IPS-20b (cell line): ENCODE results near the gene SEC24A.
"Not testable (repeated sequence)": the region's sequence is repeated elsewhere in the genome, so short reads cannot be mapped to it uniquely, and the experiment has no call there.

ENCODE experiments used
- H3K27ac ChIP-seq: one replicate; pipeline ENCODE4 v1.5.1; 2013; ENCODE audit warnings: low read length
- H3K27me3 ChIP-seq: 2 replicates; pipeline ENCODE4 v1.6.1; 2013; ENCODE audit warnings: mild to moderate bottlenecking, low read length, inconsistent platforms; ENCODE audit not compliant: insufficient read depth
- H3K36me3 ChIP-seq: 2 replicates; pipeline ENCODE4 v1.6.1; 2013; ENCODE audit warnings: low read depth, mild to moderate bottlenecking, inconsistent platforms, low read length, moderate library complexity; ENCODE audit not compliant: insufficient read depth
- H3K4me1 ChIP-seq: 2 replicates; pipeline ENCODE4 v1.6.1; 2013; ENCODE audit warnings: mild to moderate bottlenecking, control low read depth, inconsistent platforms, low read length, moderate library complexity; ENCODE audit not compliant: insufficient read depth
- H3K4me3 ChIP-seq: 2 replicates; pipeline ENCODE4 v1.5.1; 2013; ENCODE audit warnings: mild to moderate bottlenecking, low read length, inconsistent platforms
- H3K9ac ChIP-seq: 2 replicates; pipeline ENCODE4 v1.6.1; 2013; ENCODE audit warnings: low read depth, mild to moderate bottlenecking, inconsistent platforms, low read length, moderate library complexity
- H3K9me3 ChIP-seq: 2 replicates; pipeline ENCODE4 v1.6.1; 2013; ENCODE audit warnings: mild to moderate bottlenecking, low read depth, low read length, inconsistent platforms; ENCODE audit not compliant: insufficient read depth

The SEC24A gene

GRCh38 chr5:134656690-134657089 is 8.1 kb downstream of the SEC24A start:
- Histone ChIP-seq H3K36me3 (peaks cover 8% of the 10 kb centered on the region), H3K9me3 (no peaks in the 10 kb centered on the region), H3K27ac (no peak overlapping the region), H3K27me3 (no peaks in the 10 kb centered on the region), H3K4me1 (no peaks in the 10 kb centered on the region), H3K4me3 (no peak overlapping the region), H3K9ac (no peak overlapping the region)

- Histone ChIP-seq H3K4me3 (no peak overlapping the region), H3K4me1 (no peaks in the 10 kb centered on the region), H3K9me3 (no peaks in the 10 kb centered on the region), H3K27me3 (no peaks in the 10 kb centered on the region), H3K27ac (no peak overlapping the region), H3K36me3 (peaks cover 21% of the 10 kb centered on the region), H3K9ac (no peak overlapping the region)
Measured at GRCh38 chr5:134659456-134659855, 10.9 kb downstream of the SEC24A start.

- Histone ChIP-seq H3K4me1 (no peaks in the 10 kb centered on the region), H3K9ac (no peak overlapping the region), H3K36me3 (peaks cover 21% of the 10 kb centered on the region), H3K27ac (no peak overlapping the region), H3K9me3 (no peaks in the 10 kb centered on the region), H3K27me3 (no peaks in the 10 kb centered on the region), H3K4me3 (no peak overlapping the region)
Measured at GRCh38 chr5:134659922-134660321, 11.3 kb downstream of the SEC24A start.

- Histone ChIP-seq H3K9ac (no peak overlapping the region), H3K27ac (no peak overlapping the region), H3K27me3 (no peaks in the 10 kb centered on the region), H3K4me3 (no peak overlapping the region), H3K36me3 (peaks cover 32% of the 10 kb centered on the region), H3K4me1 (no peaks in the 10 kb centered on the region), H3K9me3 (no peaks in the 10 kb centered on the region)
Measured at GRCh38 chr5:134662971-134663370, 14.4 kb downstream of the SEC24A start.

GRCh38 chr5:134664448-134664847 is 15.9 kb downstream of the SEC24A start:
- no peak overlapping the region for H3K27ac ChIP-seq
- no peak overlapping the region for H3K4me3 ChIP-seq
- no peaks in the 10 kb centered on the region for H3K27me3 ChIP-seq
- no peak overlapping the region for H3K9ac ChIP-seq
- H3K9me3 ChIP-seq, result no peaks in the 10 kb centered on the region
- no peaks in the 10 kb centered on the region for H3K4me1 ChIP-seq
- H3K36me3 ChIP-seq, result peaks cover 34% of the 10 kb centered on the region

GRCh38 chr5:134673546-134673945 is 25.0 kb downstream of the SEC24A start:
- H3K4me1 ChIP-seq, H3K9ac ChIP-seq, H3K9me3 ChIP-seq, H3K4me3 ChIP-seq, H3K27me3 ChIP-seq, H3K27ac ChIP-seq: not testable (repeated sequence)
- peaks cover 70% of the 10 kb centered on the region for H3K36me3 ChIP-seq

GRCh38 chr5:134677357-134677756 is 28.8 kb downstream of the SEC24A start:
- H3K4me1 ChIP-seq, H3K27ac ChIP-seq, H3K4me3 ChIP-seq, H3K9ac ChIP-seq, H3K9me3 ChIP-seq, H3K27me3 ChIP-seq: not testable (repeated sequence)
- peaks cover 82% of the 10 kb centered on the region for H3K36me3 ChIP-seq

- not testable (repeated sequence) for H3K4me1 ChIP-seq, H3K27me3 ChIP-seq, H3K27ac ChIP-seq, H3K4me3 ChIP-seq, H3K9me3 ChIP-seq, H3K9ac ChIP-seq
- peaks cover 76% of the 10 kb centered on the region for H3K36me3 ChIP-seq
Measured at GRCh38 chr5:134690144-134690543, 41.6 kb downstream of the SEC24A start.

- H3K9ac ChIP-seq, result no peak overlapping the region
- no peak overlapping the region for H3K4me3 ChIP-seq
- H3K27me3 ChIP-seq, result no peaks in the 10 kb centered on the region
- H3K27ac ChIP-seq, result no peak overlapping the region
- no peaks in the 10 kb centered on the region for H3K9me3 ChIP-seq
- H3K4me1 ChIP-seq, result no peaks in the 10 kb centered on the region
- H3K36me3 ChIP-seq, result peaks cover 69% of the 10 kb centered on the region
Measured at GRCh38 chr5:134692722-134693121, 44.1 kb downstream of the SEC24A start.

- Histone ChIP-seq H3K27me3 (no peaks in the 10 kb centered on the region), H3K4me3 (no peak overlapping the region), H3K9me3 (no peaks in the 10 kb centered on the region), H3K9ac (no peak overlapping the region), H3K36me3 (peaks cover 65% of the 10 kb centered on the region), H3K27ac (no peak overlapping the region), H3K4me1 (no peaks in the 10 kb centered on the region)
Measured at GRCh38 chr5:134708301-134708700, 59.7 kb downstream of the SEC24A start.

- Histone ChIP-seq H3K27me3 (no peaks in the 10 kb centered on the region), H3K4me1 (no peaks in the 10 kb centered on the region), H3K36me3 (peaks cover 61% of the 10 kb centered on the region), H3K9me3 (no peaks in the 10 kb centered on the region), H3K27ac (no peak overlapping the region), H3K9ac (no peak overlapping the region), H3K4me3 (no peak overlapping the region)
Measured at GRCh38 chr5:134714120-134714519, 65.5 kb downstream of the SEC24A start.

GRCh38 chr5:134714541-134714940 is 66.0 kb downstream of the SEC24A start:
- Histone ChIP-seq H3K9ac (no peak overlapping the region), H3K4me3 (no peak overlapping the region), H3K27me3 (no peaks in the 10 kb centered on the region), H3K4me1 (no peaks in the 10 kb centered on the region), H3K36me3 (peaks cover 61% of the 10 kb centered on the region), H3K27ac (no peak overlapping the region), H3K9me3 (no peaks in the 10 kb centered on the region)

- H3K4me1 ChIP-seq, H3K9me3 ChIP-seq, H3K27me3 ChIP-seq, H3K9ac ChIP-seq, H3K27ac ChIP-seq, H3K4me3 ChIP-seq: not testable (repeated sequence)
- peaks cover 58% of the 10 kb centered on the region for H3K36me3 ChIP-seq
Measured at GRCh38 chr5:134715466-134715865, 66.9 kb downstream of the SEC24A start.
